Lung (tissue), 12 donors: ENCODE measurements around the gene ZFYVE28. TPM values are rescaled to one million over a fixed set of nuclear protein-coding genes. Genes with fewer than 3 reads are reported as not detected.

Source experiments
- ATAC-seq: fragments of 200-7000 bp; cut with Tn5 transposase; one replicate; pipeline ENCODE4 v1.9.1; 2020; ENCODE audit warnings: moderate number of reproducible peaks; ENCODE audit not compliant: insufficient read depth, low FRiP score
- DNase-seq, 3 donors: peaks; one replicate each; pipeline ENCODE4 v3.0.0-alpha.2; 2013 to 2017
- H3K27ac ChIP-seq, 2 donors: one replicate each; pipeline ENCODE4 v1.5.1; 2013; ENCODE audit warnings: mild to moderate bottlenecking in 2 of 2, moderate library complexity in 2 of 2, control low read depth in 1 of 2, inconsistent platforms in 1 of 2, low read depth in 1 of 2, low read length in 1 of 2
- H3K27me3 ChIP-seq, 3 donors: one replicate each; pipeline ENCODE4 v1.5.1; 2013; ENCODE audit warnings: low read length in 2 of 3; ENCODE audit not compliant: control insufficient read depth in 3 of 3, insufficient read depth in 3 of 3
- H3K36me3 ChIP-seq, 4 donors: one replicate each; pipeline ENCODE4 v1.5.1; 2013; ENCODE audit warnings: low read length in 4 of 4, mild to moderate bottlenecking in 1 of 4, moderate library complexity in 1 of 4; ENCODE audit not compliant: control insufficient read depth in 4 of 4, insufficient read depth in 4 of 4
- H3K4me1 ChIP-seq, 5 donors: one replicate each; pipeline ENCODE4 v1.5.1; 2013; ENCODE audit warnings: low read length in 5 of 5, mild to moderate bottlenecking in 2 of 5, moderate library complexity in 1 of 5; ENCODE audit not compliant: control insufficient read depth in 5 of 5, insufficient read depth in 5 of 5
- H3K4me3 ChIP-seq: one replicate; pipeline ENCODE4 v1.5.1; 2013; ENCODE audit warnings: mild to moderate bottlenecking, control low read depth, moderate library complexity
- H3K9ac ChIP-seq, 2 donors: one replicate each; pipeline ENCODE4 v1.5.1; 2013; ENCODE audit warnings: low read length in 2 of 2, control low read depth in 1 of 2; ENCODE audit not compliant: insufficient read depth in 1 of 2
- H3K9me3 ChIP-seq, 4 donors: one replicate each; pipeline ENCODE4 v1.5.1; 2013; ENCODE audit warnings: low read length in 3 of 4, mild to moderate bottlenecking in 1 of 4, moderate library complexity in 1 of 4; ENCODE audit not compliant: control insufficient read depth in 4 of 4, insufficient read depth in 3 of 4
- WGBS, 2 donors: extraction: QIAGEN DNeasy Blood & Tissue Kit; methylation state at CpG; one replicate each; pipeline ENCODE4 v1.1.7; 2013; 5-methylcytosine and 5-hydroxymethylcytosine counted together
- polyA plus RNA-seq, 2 donors: library from polyadenylated mRNA; stranded (reverse); fragments of 200-250 nt; gene quantifications; one replicate each; pipeline ENCODE4 v1.2.1, GENCODE V29; 2013
- total RNA-seq, 2 donors: library from RNA; depleted of rRNA in 1 of 2; stranded (reverse); fragments of >200 nt in 1 of 2; gene quantifications; one replicate each; pipeline ENCODE4 v1.2.1, GENCODE V29; 2014 to 2021
- TF ChIP-seq, protein P1 (sequence below): IDR thresholded peaks from 2 replicates; pipeline ENCODE4 v1.5.1; 2012; ENCODE audit warnings: mild to moderate bottlenecking; ENCODE audit errors: control extremely low read depth, extremely low read depth
- donor health status: control.
- donor health status: control.
- donor health status: Bipolar disorder and iron deficiency.
- donor health status: healthy.
- donor health status: DM: yes; HTN: yes; CAD: no.

ZFYVE28 gene
- total and polyA plus RNA-seq, 4 donors, result 6.8 to 10.3 (median 7.6) TPM

DNA sequence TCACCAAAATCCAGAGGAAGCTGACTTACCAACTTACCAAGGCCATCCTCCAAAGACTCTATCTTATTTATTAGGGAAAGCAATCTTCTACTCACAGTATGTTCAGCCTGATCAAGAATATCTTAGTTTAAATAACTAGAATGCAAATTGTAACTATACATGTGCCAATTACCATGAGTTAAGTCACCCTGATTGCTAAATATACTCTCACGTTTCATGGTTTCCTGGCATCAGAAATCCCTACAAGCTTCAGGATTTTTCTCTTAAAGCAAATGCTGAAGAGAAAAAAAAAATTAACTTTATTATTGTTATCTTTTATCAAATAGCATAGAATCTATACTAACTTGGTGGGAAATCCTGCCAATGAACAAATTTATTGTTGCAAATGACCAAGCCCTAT is 93.6 kb downstream of the ZFYVE28 start:
- Histone ChIP-seq H3K36me3 (no peaks in the 10 kb centered on the region), H3K4me1 (no peaks in the 10 kb centered on the region), H3K27me3 (no peaks in the 10 kb centered on the region), H3K9ac (no peak overlapping the region), H3K9me3 (peaks cover 0 to 3% (median under 1%) of the 10 kb centered on the region in 4 donors), H3K4me3 (no peak overlapping the region), H3K27ac (no peak overlapping the region)
- TF ChIP-seq, protein P1, sequence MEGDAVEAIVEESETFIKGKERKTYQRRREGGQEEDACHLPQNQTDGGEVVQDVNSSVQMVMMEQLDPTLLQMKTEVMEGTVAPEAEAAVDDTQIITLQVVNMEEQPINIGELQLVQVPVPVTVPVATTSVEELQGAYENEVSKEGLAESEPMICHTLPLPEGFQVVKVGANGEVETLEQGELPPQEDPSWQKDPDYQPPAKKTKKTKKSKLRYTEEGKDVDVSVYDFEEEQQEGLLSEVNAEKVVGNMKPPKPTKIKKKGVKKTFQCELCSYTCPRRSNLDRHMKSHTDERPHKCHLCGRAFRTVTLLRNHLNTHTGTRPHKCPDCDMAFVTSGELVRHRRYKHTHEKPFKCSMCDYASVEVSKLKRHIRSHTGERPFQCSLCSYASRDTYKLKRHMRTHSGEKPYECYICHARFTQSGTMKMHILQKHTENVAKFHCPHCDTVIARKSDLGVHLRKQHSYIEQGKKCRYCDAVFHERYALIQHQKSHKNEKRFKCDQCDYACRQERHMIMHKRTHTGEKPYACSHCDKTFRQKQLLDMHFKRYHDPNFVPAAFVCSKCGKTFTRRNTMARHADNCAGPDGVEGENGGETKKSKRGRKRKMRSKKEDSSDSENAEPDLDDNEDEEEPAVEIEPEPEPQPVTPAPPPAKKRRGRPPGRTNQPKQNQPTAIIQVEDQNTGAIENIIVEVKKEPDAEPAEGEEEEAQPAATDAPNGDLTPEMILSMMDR, result no peak
- DNase-seq (no peak), ATAC-seq (no peak)
- 50 to 74% methylated on average over 1 of the region's 1 CpG for WGBS, 2 donors

DNA sequence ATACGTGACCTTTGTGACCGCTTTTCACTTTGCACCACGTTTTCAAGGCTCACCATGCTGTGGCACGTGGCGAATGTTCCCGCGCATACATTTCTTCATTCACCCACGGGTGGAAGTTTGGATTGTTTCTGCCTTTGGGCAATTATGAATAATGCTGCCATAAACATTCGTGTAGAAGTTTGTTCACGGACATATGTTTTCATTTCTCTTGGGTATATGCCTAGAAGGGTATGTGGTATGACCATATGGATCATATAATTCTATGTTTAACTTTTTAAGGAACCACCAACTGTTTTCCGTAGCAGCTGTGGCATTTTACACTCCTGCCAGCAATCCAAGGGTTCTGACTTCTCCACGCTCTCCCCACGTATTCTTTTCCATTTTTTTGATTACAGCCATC is 95.6 kb downstream of the ZFYVE28 start:
- DNase-seq, result peak in 2 of 3 donors; percentile 31 to 41
- Histone ChIP-seq H3K4me3 (no peak overlapping the region), H3K9me3 (peaks cover 0 to 1% (median 0%) of the 10 kb centered on the region in 4 donors), H3K27me3 (no peaks in the 10 kb centered on the region), H3K9ac (no peak overlapping the region), H3K27ac (no peak overlapping the region), H3K4me1 (no peaks in the 10 kb centered on the region), H3K36me3 (no peaks in the 10 kb centered on the region)
- TF ChIP-seq, protein P1, result no peak
- 77 to 82% methylated on average over 13 of the region's 13 CpGs for WGBS, 2 donors
- no peak for ATAC-seq

DNA sequence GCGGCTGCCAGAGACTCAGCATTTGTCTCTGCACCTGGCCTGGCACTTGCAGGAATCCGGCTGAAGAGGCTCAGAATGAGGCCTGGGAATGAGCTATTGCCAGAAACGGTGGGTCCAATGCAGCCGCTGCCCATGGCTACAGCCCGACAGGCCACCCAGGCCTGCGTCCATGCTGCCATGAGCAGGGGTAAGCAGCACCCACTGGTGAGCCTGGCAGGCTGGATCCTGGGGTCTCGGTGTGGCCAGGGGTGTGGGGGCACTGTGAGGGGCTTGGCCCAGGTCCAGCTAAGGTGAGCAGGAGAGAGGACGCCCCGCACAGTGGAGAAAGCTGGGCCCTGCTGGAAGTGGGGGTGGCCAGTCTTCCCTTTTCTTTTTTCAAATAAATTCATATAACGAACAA is 96.2 kb downstream of the ZFYVE28 start:
- no peak for ATAC-seq
- 92 to 93% methylated on average over 10 of the region's 10 CpGs for WGBS, 2 donors
- no peak for DNase-seq
- no peaks in the 10 kb centered on the region for H3K4me1 ChIP-seq
- no peaks in the 10 kb centered on the region for H3K27me3 ChIP-seq
- no peak overlapping the region for H3K9ac ChIP-seq
- TF ChIP-seq, protein P1, result no peak
- H3K9me3 ChIP-seq, result peaks cover 0 to 1% (median 0%) of the 10 kb centered on the region in 4 donors
- no peak overlapping the region for H3K4me3 ChIP-seq
- no peaks in the 10 kb centered on the region for H3K36me3 ChIP-seq
- H3K27ac ChIP-seq, result no peak overlapping the region
